Loucy (cell line): ENCODE measurements around the gene FEM1A.
"Not testable (repeated sequence)": the region's sequence is repeated elsewhere in the genome, so short reads cannot be mapped to it uniquely, and the experiment has no call there.

Source experiments
- CTCF ChIP-seq: fragments of 200-600 bp; sonication (generic); conservative IDR thresholded peaks from 2 replicates; pipeline ENCODE4 v1.5.1; 2014; ENCODE audit warnings: mild to moderate bottlenecking, antibody characterized with exemption, low read length
- EZH2phosphoT487 ChIP-seq: fragments of 200-600 bp; IDR thresholded peaks from 2 replicates; pipeline ENCODE4 v1.6.1; 2018; ENCODE audit warnings: antibody characterized with exemption, mild to moderate bottlenecking, moderate library complexity, borderline replicate concordance

DNA sequence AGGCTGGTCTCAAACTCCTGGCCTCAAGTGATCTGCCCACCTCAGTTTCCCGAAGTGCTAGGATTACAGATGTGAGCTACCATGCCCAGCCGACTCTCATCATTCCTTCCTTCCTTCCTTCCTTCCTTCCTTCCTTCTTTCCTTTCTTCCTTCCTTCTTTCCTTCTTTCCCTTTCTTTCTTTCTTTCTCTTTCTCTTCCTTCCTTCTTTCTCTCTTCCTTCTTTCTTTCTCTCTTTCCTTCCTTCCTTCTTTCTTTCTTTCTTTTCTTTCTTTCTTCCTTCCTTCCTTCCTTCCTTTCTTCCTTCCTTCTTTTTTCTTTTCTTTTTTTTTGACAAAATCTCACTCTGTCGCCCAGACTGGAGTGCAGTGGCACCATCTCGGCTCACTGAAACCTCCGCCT, 13.4 kb upstream of the FEM1A start:
- TF ChIP-seq CTCF, EZH2phosphoT487: not testable (repeated sequence)
